ENCODE measurements around the gene TFAP2A.

Gene TFAP2A

GRCh38 chr6:10389739-10390494, 25.0 kb downstream of the TFAP2A start:
- H3K27ac ChIP-seq, result no peak overlapping the region
- TF ChIP-seq CTCF (conservative IDR thresholded peaks at IDR 0.05), result no peak

DNA sequence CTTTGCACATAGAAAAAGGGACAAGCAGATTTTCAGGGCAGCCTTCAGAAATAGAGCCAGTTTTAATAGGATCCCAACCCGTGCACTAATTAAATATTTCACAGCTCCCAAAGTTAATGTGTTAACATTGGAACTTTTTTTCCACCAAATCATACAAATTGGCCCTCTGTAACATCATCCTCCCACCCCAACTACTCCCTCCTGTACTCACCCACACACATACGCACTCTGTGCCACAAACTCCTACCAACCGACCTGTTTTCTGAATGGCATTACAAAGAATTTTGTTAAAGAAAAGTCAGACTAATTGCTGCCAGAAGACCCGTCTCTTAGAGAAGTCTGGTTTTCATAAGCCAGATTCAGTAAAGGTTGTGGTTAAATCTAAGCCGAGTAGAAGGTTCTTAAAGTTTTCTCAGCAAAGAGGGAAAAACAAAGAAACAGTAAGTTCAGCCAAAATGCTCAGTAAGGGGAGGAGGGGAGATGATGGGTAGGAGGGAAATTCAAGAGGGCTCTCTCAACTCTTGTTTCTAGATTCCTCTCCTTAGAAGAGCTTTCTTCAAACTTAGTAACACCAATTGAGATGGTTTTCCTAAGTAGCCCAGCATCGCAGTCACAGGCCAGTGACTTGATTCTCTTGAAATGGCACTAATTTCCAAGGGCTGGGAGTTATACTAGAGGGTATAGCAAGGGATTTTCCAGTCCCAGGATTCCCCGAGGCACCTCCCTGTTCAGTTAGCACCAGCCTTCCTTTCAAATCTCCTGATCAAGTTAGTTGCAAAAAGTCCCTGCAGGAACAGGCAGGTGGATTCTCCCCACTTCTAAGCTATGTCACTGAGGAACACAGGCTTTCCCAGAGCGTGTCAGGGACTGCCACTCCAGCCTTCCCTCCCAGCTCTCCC, 27.9 kb downstream of the TFAP2A start:
- no peak for TF ChIP-seq CTCF (conservative IDR thresholded peaks at IDR 0.05)
- no peak overlapping the region for H3K27ac ChIP-seq

DNA sequence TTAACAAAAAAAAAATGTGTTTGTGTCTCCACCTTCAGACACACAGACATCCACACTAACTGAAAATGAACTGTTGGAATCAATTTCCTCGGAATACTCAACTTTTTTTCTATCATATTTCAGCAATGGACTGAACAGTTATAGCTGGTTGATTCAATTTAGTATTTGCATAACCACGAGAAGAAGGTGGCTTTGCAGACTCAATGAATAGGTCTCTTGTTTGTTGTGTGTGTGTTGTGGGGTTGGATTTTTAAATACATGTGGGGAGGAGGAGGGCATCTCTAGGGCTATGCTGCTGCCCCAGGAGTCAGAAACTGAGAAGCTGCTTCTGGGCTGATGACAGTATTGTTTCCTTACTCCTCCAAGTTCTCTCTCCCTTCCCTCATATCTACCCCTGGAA, 28.7 kb downstream of the TFAP2A start:
- TF ChIP-seq CTCF (conservative IDR thresholded peaks at IDR 0.05), result no peak
- no peak overlapping the region for H3K27ac ChIP-seq

DNA sequence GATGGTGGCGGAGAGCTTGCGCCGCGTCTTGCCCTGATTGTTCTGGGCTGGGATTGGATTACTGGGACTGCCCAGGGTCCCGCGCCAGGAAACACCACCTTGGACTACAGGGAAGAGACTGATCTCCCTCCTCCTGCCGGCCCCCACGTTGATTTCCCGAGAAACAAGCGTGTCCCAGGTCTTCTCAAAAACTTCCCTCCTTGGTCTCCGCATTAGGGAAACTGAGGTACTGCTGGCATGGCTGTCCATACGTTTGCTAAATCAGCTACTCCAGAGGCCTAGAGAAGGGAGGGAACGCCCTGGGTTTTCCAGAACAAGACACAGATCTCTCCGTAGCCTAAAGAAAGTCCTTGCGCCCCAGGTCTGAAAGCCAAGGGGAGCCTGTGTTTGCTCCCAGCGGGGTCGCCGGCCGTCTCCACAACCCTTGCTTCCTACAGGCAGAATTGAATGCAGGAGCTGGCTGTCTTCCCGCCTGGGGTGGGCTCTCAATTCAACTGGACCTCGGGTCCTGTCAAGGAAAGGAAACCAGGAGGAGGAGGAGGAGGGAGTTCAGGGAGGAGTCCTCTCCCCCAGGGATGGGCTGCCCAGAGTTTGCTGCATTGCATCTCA, 29.2 kb downstream of the TFAP2A start:
- no peak overlapping the region for H3K27ac ChIP-seq
- no peak for TF ChIP-seq CTCF (conservative IDR thresholded peaks at IDR 0.05)

GRCh38 chr6:10384610-10385523, 30.0 kb downstream of the TFAP2A start:
- TF ChIP-seq CTCF (conservative IDR thresholded peaks at IDR 0.05), result no peak
- H3K27ac ChIP-seq, result no peak overlapping the region

DNA sequence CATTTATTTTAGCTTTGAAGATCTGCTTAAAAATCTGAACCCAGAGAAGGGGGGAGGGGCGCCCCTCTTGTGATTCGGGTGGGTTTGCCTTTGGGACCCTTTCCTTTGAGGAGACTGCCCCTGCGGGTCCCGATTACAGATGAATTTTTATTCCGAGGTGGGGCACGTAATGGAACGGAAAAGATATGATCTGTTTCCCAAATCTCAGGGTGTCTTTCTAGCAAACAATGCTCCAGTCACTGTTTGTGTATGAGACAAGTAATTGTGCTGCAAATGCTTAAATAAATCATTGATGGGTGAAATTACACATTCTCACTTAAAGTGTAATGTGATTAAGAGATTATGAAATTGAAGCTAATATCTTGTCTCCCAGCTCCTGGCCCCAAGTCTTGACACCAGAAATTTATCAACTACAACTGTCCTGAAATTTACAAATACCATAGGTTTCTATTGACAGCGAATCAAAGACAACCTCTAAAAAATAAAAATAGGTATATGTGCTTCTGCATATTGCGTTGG, 30.7 kb downstream of the TFAP2A start:
- peak overlapping the region; percentile 27; the same call in 1 of the 2 replicates for H3K27ac ChIP-seq
- TF ChIP-seq CTCF (conservative IDR thresholded peaks at IDR 0.05), result no peak

All from VCaP (cell line).